Osteocyte (in vitro differentiated cells): Measurements from ENCODE around the gene PRR20G. TPM values are rescaled to one million over a fixed set of nuclear protein-coding genes. Genes with fewer than 3 reads are reported as not detected.

Experiments used
- DNase-seq: peaks from one replicate; pipeline ENCODE4 v3.0.0; 2021; ENCODE audit warnings: mixed read lengths; ENCODE audit not compliant: unreplicated experiment; ENCODE audit errors: extremely low spot score
- H3K27ac Mint-ChIP-seq: one replicate; pipeline ENCODE4 v1.8.0; 2021; ENCODE audit warnings: mild to moderate bottlenecking, mixed read lengths; ENCODE audit not compliant: unreplicated experiment
- H3K27me3 Mint-ChIP-seq: one replicate; pipeline ENCODE4 v1.8.0; 2021; ENCODE audit warnings: mixed read lengths; ENCODE audit not compliant: unreplicated experiment
- H3K36me3 Mint-ChIP-seq: one replicate; pipeline ENCODE4 v1.8.0; 2021; ENCODE audit warnings: mixed read lengths; ENCODE audit not compliant: unreplicated experiment
- H3K4me1 Mint-ChIP-seq: one replicate; pipeline ENCODE4 v1.8.0; 2021; ENCODE audit warnings: mixed read lengths; ENCODE audit not compliant: unreplicated experiment
- H3K4me3 Mint-ChIP-seq: one replicate; pipeline ENCODE4 v1.8.0; 2021; ENCODE audit warnings: mild to moderate bottlenecking, moderate library complexity, mixed read lengths; ENCODE audit not compliant: unreplicated experiment
- H3K9me3 Mint-ChIP-seq: one replicate; pipeline ENCODE4 v1.8.0; 2021; ENCODE audit warnings: mixed read lengths; ENCODE audit not compliant: unreplicated experiment
- CTCF ChIP-seq: fragments of 200-600 bp; sonication (generic); IDR thresholded peaks from 2 replicates; pipeline ENCODE4 v1.5.0; 2021; ENCODE audit warnings: antibody characterized with exemption, mild to moderate bottlenecking, moderate library complexity
- total RNA-seq: library from RNA; stranded (reverse); gene quantifications from 2 replicates; pipeline ENCODE4 v1.2.1, GENCODE V29; 2021

PRR20G gene
- total RNA-seq, 1 donor from 2014 or later = not detected

- H3K9me3 Mint-ChIP-seq = peaks cover 7% of the 10 kb centered on the region
- H3K4me1 Mint-ChIP-seq = no peaks in the 10 kb centered on the region
- peaks cover 9% of the 10 kb centered on the region for H3K27me3 Mint-ChIP-seq
- H3K4me3 Mint-ChIP-seq = no peak overlapping the region
- H3K36me3 Mint-ChIP-seq = no peaks in the 10 kb centered on the region
- no peak overlapping the region for H3K27ac Mint-ChIP-seq
- DNase-seq = no peak
- TF ChIP-seq CTCF = no peak
These were observed 13.6 kb downstream of the PRR20G start for GRCh38 chr3:127274200-127274760.

- no peak for DNase-seq
- Mint-ChIP-seq H3K27me3 (peaks cover 9% of the 10 kb centered on the region), H3K4me3 (no peak overlapping the region), H3K4me1 (no peaks in the 10 kb centered on the region), H3K27ac (no peak overlapping the region), H3K9me3 (peaks cover 16% of the 10 kb centered on the region), H3K36me3 (no peaks in the 10 kb centered on the region)
- no peak for TF ChIP-seq CTCF
These were observed 14.6 kb downstream of the PRR20G start for GRCh38 chr3:127273206-127273605.

- Mint-ChIP-seq H3K4me1 (no peaks in the 10 kb centered on the region), H3K27ac (no peak overlapping the region)
These were observed 21.7 kb downstream of the PRR20G start for GRCh38 chr3:127266186-127266585.

GRCh38 chr3:127265581-127265981 lies 22.3 kb downstream of the PRR20G start:
- no peak for TF ChIP-seq CTCF
- H3K9me3 Mint-ChIP-seq = peaks cover 16% of the 10 kb centered on the region
- H3K4me1 Mint-ChIP-seq = no peaks in the 10 kb centered on the region
- no peak overlapping the region for H3K27ac Mint-ChIP-seq
- peaks cover 4% of the 10 kb centered on the region for H3K27me3 Mint-ChIP-seq
- H3K4me3 Mint-ChIP-seq = no peak overlapping the region
- DNase-seq = peak; percentile 82
- H3K36me3 Mint-ChIP-seq = no peaks in the 10 kb centered on the region

More at GRCh38 chr3:127266186-127266585, 21.7 kb downstream of the PRR20G start:
- peak; percentile 69 for DNase-seq
- no peaks in the 10 kb centered on the region for H3K36me3 Mint-ChIP-seq
- TF ChIP-seq CTCF = no peak
- no peak overlapping the region for H3K4me3 Mint-ChIP-seq
- H3K27me3 Mint-ChIP-seq = peaks cover 3% of the 10 kb centered on the region
- peaks cover 16% of the 10 kb centered on the region for H3K9me3 Mint-ChIP-seq

GRCh38 chr3:127264794-127265514 lies 22.9 kb downstream of the PRR20G start:
- no peak for TF ChIP-seq CTCF
- Mint-ChIP-seq H3K4me3 (no peak overlapping the region), H3K36me3 (no peaks in the 10 kb centered on the region), H3K27ac (no peak overlapping the region), H3K4me1 (no peaks in the 10 kb centered on the region), H3K9me3 (peaks cover 15% of the 10 kb centered on the region), H3K27me3 (peaks cover 4% of the 10 kb centered on the region)
- DNase-seq = peak; percentile 76
